ENCODE measurements around the gene FDXR.

- no peak for TF ChIP-seq CTCF (IDR thresholded peaks at IDR 0.05; ENCODE audit: extremely low read depth in 1 of 2, insufficient read depth in 1 of 2, low read depth in 1 of 2, low read length in 2 of 2)
- TF ChIP-seq POLR2A (IDR thresholded peaks at IDR 0.05; ENCODE audit: low read depth, low read length) = no peak
- TF ChIP-seq GATA2 (IDR thresholded peaks at IDR 0.05; ENCODE audit: insufficient read depth, insufficient read length, low read depth, low read length) = no peak
- TF ChIP-seq EZH2 (IDR thresholded peaks at IDR 0.05; ENCODE audit: borderline replicate concordance, low read depth, low read length, severe bottlenecking) = no peak
Observed at GRCh38 chr17:74866198-74866835, 6.5 kb downstream of the FDXR start.

All from endothelial cell of umbilical vein (primary cell).